Endothelial cell of umbilical vein (primary cell): ENCODE data around the gene RTN4R.

ENCODE experiments used
- EZH2 ChIP-seq: IDR thresholded peaks from 2 replicates; pipeline ENCODE4 v1.6.1; 2012; ENCODE audit warnings: borderline replicate concordance, low read depth, mild to moderate bottlenecking, moderate library complexity, low read length, inconsistent platforms; ENCODE audit not compliant: severe bottlenecking
- POLR2AphosphoS5 ChIP-seq: IDR thresholded peaks from 2 replicates; pipeline ENCODE4 v1.6.1; 2012; ENCODE audit warnings: low read depth, mild to moderate bottlenecking, control low read depth, low read length, moderate library complexity; ENCODE audit not compliant: insufficient read depth
- TF ChIP-seq, protein P1 (sequence below), 2 donors: IDR thresholded peaks; 1 replicate in 1 of 2; 2 replicates in 1 of 2; pipeline ENCODE4 v1.5.1; 2011; ENCODE audit warnings: low read length in 2 of 2, mild to moderate bottlenecking in 2 of 2, moderate library complexity in 2 of 2, control low read depth in 1 of 2, inconsistent platforms in 1 of 2, low read depth in 1 of 2; ENCODE audit not compliant: insufficient read depth in 1 of 2; ENCODE audit errors: extremely low read depth in 1 of 2

DNA sequence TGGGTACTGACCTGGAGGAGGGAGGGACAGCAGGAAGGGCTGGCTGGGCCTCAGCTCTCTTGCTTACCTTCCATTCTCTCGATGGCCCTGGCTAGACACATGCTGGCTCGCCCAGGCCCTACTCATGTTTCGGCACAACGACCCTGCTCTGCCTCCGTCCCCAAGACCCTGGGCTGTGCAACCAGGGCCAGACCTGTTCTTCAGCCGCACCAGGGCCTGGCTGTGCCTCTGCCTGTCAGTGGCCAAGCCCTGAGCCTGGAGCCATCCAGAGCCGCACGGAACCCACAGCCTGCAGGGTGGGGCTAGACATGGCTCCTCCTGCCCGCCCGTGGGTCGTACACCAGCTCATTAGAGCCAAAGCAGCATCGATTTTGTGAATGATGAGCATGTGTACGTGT lies 47.5 kb downstream of the RTN4R start:
- TF ChIP-seq, protein P1, sequence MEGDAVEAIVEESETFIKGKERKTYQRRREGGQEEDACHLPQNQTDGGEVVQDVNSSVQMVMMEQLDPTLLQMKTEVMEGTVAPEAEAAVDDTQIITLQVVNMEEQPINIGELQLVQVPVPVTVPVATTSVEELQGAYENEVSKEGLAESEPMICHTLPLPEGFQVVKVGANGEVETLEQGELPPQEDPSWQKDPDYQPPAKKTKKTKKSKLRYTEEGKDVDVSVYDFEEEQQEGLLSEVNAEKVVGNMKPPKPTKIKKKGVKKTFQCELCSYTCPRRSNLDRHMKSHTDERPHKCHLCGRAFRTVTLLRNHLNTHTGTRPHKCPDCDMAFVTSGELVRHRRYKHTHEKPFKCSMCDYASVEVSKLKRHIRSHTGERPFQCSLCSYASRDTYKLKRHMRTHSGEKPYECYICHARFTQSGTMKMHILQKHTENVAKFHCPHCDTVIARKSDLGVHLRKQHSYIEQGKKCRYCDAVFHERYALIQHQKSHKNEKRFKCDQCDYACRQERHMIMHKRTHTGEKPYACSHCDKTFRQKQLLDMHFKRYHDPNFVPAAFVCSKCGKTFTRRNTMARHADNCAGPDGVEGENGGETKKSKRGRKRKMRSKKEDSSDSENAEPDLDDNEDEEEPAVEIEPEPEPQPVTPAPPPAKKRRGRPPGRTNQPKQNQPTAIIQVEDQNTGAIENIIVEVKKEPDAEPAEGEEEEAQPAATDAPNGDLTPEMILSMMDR (IDR thresholded peaks at IDR 0.05; ENCODE audit: extremely low read depth in 1 of 2, insufficient read depth in 1 of 2, low read depth in 1 of 2, low read length in 2 of 2) = no peak
- no peak for TF ChIP-seq POLR2AphosphoS5
- TF ChIP-seq EZH2 = no peak
